Stimulated activated CD4-positive, alpha-beta T cell treated with anti-CD3 and anti-CD28 coated beads, Interleukin-12 subunit alpha, Interleukin-12 subunit beta, amount 100 ng/mL, for 24 hours (primary cell): Measurements from ENCODE around the gene C1QTNF6.
"Not testable (repeated sequence)": the region's sequence is repeated elsewhere in the genome, so short reads cannot be mapped to it uniquely, and the experiment has no call there.

Experiments
- DNase-seq, 2 experiments: peaks; one replicate each; pipeline ENCODE4 v3.0.0-alpha.2; 2020; ENCODE audit warnings: low read depth in 2 of 2

The C1QTNF6 gene

GRCh38 chr22:37206841-37207821 is 19.1 kb upstream of the C1QTNF6 start:
- DNase-seq: no peak

DNA sequence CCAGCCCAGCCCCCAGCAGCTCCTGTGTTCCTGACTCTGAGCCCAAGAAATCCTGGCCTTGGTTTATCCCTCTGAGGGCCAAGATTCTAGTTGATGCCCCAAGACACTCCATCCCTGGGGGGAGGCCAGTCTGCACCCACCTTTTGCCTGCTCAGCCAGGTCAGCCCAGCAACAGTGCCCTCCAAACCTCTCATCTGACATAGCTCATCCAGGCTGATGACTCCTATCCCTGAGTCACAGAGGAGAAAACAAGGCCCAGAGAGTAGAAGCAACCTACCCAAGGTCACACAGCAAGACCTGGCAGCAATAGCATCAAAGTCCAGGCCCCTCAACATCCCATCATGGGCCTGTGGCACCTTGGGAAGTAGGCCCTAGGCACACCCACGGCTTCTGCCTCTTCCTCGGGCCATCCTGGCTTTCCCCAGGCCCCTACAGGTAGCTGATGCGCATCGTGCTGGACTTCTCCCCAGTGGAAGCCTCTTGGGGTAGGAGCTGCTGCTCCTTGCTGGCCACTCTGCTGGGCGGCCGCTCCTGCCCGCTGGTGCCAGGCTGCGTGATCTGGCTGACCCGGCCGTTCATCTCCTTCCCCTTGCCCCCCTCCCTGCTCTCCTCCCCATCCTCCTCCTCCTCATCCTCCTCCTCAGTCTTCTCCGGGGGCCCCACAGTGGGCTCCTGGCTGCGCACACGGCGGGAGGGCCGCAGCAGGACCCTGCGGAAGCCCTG is 18.2 kb upstream of the C1QTNF6 start:
- DNase-seq: no peak

DNA sequence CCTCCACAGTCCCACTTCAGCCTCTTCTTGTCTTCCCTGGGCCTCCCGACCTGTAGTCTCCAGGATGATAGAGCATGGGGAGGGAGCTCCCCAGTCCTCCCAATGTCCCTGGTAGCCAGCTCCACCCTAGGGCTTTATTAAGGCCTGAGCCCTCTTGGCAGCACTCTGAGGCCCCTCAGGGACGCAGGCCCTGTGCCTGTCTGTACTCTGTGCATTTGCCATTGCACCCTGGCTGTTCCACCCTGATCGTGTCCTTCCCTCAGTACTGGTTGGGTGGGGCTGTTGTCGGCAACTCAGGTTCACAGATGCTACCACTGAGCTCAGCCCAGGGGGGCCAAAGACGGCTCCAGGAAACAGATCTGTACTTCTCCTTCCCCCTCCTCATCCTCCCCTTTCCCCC is 17.0 kb upstream of the C1QTNF6 start:
- DNase-seq: no peak

DNA sequence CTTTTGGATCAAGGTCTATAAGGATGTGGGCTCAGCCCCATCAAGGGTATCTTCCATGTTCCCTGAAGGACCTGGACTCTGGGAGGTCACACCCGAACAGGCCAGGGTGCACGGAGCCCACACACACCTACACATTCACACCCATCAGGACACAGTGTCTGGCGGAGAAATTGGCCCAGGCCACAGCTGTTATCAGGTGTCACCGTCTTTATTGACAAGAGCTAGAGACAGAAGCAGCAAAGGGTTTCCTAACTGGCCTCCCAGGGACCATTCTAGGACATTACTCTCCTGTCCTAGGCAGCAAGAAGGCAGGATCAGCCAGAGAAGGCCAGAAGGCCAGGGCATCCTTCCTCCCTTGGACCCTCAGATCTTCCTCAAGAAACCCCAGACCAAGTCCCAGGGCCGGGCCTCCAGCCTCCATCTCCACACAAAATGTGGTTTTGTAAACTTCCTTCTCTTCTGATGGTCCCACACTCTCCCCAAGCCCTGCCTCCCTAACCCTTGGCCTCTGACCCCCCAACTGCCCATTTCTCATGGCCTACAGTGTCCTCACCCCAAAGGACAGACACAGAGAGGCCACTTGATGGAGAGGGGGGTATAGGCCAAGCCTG is 16.1 kb upstream of the C1QTNF6 start:
- no peak for DNase-seq

GRCh38 chr22:37203354-37204044 is 15.5 kb upstream of the C1QTNF6 start:
- no peak for DNase-seq

DNA sequence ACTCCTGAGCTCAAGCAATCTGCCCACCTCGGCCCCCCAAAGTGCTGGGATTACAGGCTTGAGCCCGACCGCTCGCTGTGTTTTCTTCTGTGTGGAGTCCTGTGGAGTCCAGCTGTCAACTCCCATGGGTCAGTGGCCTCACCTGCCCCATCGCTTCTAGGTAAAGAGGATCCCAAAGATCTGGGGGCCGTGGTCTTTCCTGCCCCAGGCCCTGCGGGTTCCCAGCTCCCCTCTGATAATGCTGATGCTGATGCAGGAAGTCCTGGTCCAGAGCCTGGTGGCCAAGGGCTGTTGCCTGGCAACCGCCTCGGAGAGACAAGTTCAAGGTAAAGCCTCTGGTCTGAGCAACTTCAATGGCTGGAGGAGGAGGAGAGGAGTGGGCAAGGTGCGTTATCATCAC is 14.7 kb upstream of the C1QTNF6 start:
- no peak for DNase-seq

- DNase-seq: no peak
Measured at GRCh38 chr22:37202001-37202555, 14.0 kb upstream of the C1QTNF6 start.

DNA sequence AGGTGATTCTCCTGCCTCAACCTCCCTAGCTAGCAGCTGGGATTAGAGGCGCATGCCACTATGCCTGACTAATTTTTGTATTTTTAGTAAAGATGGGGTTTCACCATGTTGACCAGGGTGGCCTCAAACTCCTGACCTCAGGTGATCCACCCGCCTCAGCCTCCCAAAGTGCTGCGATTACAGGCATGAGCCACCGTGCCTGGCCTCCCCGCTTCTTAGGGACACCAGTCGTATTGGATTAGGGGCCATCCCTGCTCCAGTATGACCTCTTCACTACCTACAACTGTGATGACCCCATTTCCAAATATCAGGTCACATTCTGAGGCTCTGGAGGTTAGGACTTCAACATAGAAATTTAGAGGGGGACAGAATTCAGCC is 13.4 kb upstream of the C1QTNF6 start:
- not testable (repeated sequence) for DNase-seq

GRCh38 chr22:37199760-37200108 is 11.7 kb upstream of the C1QTNF6 start:
- no peak for DNase-seq

DNA sequence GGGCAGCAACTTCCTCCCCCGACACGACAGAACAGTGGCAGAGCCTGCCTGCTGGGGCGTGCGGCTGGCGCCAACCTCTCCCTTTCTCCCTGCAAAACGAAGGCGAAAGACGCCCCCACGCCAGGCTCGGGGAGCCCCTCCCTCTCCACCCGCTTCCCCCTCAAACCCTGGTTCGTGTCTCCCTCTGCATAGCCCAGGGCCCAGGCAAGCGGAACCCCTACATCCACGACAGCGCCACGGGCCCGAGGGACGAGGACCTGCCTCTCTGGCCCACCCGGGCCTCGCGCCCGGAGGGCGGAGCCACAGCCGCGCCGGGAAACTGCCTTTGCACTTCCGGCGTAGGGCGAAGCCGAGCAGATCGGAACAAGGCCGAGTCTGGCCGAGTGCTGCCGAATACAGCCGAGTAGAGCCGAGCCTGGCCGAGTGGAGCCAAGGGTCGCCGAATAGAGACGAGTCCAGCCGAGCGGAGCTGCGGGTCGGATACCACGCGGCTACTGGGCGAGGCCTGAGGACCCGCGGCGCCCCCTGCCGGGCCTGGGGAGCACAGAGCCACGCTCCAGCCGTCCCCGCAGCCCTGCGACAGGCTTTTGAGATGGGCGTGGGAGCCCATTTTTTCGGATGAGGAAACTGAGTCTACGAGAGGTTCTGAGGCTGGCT is 11.2 kb upstream of the C1QTNF6 start:
- peak; percentile 100 for DNase-seq

DNA sequence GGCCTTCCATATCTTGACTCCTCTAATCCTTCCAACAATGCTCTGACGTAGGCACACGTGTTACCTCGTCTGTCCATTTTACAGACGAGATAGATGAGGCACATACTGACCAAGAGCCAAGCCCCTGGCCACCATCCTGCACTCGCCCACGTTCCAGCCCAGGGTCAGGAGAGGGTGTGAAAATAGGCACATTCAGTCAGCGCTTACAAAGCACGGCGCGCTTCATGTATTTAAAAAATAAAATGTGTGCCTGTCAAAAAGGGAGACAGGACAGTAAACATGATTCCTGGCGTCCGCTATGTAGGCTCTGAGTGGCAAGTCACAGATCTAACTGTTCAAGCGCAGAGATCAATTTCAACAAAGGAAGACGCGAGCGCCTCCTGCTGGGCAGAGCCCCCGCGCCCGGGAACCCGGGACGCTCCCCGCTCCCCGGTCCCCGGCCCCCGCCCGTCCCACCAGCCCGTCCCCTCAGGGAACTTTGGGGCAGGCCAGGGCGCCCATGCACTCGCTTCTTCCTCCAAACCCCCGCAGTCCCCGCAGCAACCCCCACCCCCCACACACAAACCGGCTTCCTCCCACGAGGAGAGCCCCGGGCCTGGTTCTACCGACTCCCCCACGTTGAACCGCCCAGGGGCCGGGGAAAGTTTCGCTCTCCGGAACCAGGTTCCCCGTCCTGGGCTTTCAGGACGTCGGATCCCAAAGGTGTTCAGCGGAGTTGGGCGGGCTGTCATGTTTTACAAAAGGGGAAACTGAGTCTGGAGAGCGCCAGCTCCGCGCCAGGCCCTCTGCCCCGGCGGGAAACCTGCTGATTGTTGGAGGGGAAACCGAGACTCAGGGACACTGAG is 10.4 kb upstream of the C1QTNF6 start:
- peak; percentile 85 to 94 for DNase-seq

DNA sequence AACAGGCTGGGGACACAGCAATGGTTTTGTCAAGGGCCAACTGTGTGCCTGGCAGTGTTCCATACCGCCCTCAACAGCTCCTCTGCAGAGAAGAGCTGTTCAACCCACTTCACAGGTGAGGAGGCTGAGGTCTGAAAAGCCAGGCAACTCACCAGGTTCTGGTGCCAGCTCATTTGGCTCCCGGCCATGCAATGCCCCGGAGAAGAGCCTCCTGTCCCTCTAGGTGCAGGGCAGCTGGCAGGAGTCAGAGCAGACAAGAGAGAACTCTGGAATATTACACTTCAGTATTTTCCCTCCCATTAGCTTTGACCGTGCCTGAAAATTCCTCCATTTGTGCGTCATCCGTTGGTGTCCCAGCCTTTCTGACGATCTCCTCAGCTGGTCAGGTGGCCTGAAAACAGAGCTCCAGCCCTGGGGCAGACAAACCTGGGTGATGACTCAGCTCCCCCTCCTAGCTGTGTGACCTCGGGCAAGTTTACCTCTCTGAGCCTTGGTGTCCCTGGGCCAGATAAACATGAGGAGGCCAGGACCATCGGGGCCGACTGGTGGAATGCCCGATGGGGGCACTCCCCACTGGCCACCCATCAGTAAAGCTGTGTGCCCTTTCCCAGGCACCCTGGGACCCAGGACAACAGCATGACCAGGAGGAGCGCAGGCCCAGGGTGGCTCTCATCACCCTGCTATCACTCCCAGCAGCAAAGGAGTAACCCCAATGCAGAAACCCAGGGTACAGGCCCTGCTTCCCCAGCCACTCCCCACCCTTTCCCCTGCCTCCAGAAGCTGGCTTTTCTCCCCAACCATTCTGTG is 9.6 kb upstream of the C1QTNF6 start:
- no peak for DNase-seq

DNA sequence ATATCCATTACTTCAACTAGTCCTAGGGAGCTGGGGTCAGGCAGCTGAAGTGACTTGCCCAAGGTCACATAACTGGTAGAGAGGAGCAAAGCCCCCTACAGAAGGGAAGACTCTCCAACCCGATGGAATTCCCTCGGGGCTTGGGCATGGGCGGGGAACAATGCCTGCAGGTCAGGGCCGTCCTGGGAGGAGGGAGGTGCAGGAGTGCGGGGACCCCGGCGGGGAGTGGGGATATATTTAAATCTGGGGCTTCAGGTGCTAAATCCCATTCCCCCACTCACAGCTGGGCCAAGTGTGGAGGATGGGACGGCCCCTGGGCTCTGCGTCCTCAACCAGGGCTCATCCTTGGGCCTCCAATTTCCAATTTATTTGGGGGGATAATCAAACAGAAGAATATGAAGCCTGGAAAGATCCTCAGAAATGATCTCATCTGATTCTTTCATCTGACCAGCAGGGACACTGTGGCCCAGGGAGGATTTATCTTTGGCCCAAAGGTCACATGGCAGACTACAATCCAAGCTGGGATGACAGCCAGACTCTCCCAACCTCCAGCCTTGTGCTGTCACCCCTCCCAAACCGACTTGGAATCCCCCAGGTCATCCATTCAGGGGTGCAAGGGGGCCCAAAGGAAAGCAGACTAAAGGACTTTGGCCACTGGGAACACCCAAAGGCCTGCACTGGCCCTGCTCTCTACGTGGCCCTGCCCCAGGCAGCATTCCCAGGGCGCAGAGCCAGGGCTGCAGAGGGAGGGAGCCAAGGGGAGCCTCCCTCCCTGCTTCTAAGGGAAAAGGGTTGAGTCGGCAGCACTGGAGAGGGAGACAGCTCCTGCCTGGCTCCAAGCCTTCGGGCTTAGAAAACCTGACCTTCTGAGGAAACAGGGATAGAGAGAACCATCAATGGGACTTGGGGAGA is 8.7 kb upstream of the C1QTNF6 start:
- no peak for DNase-seq

GRCh38 chr22:37195921-37196320 is 7.9 kb upstream of the C1QTNF6 start:
- DNase-seq: no peak

DNA sequence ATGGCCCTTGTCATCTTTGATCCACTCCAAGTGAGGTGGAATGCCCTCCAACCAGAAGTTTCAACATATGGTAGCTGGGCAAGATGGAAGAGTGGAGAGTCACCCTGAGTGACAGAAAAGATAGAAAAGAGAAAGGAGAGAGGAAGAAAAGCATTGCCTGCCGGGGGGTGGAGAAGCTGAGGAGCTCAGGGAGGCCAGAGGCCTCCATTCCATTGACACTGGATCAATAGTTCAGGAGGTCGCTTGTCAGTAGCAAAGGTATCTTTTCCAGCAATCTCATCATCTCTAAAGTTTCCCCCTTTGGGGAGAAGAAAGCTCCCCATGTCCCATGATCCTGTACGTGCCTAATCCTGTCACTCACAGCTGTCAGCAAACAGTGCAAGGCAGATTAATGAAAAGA is 6.7 kb upstream of the C1QTNF6 start:
- DNase-seq: no peak

DNA sequence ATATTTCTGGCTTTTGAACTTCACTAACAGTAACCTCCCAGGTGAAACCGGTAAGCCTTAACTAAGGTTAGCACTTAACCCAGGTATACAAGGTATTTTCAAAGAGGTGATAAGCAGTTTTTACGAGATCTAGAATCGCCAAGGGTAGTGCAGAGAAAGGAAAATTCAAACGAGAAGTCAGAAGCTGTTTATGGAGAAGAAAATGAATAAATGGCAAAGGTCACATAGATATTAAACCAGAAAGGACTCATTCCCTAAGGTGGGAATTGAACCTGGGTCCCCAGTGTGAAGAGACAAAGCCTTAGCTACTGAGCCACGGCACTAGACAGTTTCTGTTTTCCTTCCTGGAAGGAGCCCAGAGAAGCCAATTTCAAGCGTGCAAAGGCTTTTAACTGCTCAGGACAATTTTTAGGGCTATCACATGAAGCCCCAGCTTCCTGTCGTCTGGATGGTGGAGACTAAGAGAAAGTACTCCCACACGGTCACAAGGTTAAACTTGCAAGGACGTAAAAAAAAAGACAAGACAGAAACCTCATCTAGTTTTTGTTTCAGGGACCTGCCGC is 5.7 kb upstream of the C1QTNF6 start:
- peak; percentile 25 to 51 for DNase-seq

DNA sequence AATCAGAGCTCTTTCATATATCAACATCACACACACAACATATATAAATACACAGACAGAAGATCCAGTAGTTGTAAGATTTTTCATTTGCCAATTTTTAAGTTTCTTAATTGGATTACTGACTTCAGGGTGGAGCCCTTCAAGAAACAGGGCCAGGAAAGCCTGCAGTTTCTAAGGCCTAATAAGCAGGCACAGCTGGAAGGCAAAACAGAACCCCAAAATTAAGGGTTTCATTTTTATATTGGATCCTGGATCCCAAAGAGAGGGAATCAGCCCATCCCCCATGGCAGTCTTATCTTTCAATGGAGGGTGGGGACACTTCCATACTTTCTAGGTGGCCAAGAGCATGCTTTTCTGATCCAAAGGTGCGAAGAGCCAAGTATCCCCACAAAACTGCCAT is 4.7 kb upstream of the C1QTNF6 start:
- DNase-seq: no peak

DNA sequence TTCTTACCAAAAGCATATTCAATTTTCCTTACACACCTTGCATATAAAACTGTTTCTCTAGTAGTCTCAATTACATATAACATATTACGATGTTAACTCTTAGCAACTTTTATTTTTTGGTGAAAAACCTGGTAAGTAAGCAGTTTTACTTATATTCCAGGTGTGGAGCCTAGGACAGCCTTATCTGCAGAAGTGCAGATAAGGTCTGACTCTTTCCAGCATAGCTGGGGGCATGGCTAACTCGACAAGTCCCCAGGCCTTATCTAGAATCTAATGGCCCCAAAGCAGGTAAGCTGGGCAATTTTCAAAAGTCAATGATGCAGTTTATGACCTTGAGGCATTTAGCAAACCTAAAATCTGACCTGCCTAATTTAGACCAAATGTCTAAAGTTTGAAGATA is 4.2 kb upstream of the C1QTNF6 start:
- DNase-seq: no peak
